PFSK-1 (cell line): ENCODE data around the gene RWDD3.

Source experiments
- POLR2AphosphoS5 ChIP-seq: IDR thresholded peaks from 2 replicates; pipeline ENCODE4 v1.6.1; 2012; ENCODE audit warnings: low read depth, mild to moderate bottlenecking, control low read depth, low read length, moderate library complexity
- TAF1 ChIP-seq: IDR thresholded peaks from 2 replicates; pipeline ENCODE4 v1.6.1; 2012; ENCODE audit warnings: low read length, control low read depth, borderline replicate concordance; ENCODE audit not compliant: insufficient read depth

GRCh38 chr1:95186149-95186548, 47.9 kb upstream of the RWDD3 start:
- TF ChIP-seq TAF1 (no peak), POLR2AphosphoS5 (no peak)
